GM19397 (cell line): ENCODE results near the gene TRIM7.
A peak's percentile ranks its signal among the peaks of the same experiment; 100 is the strongest.
"Not testable (repeated sequence)": the region's sequence is repeated elsewhere in the genome, so short reads cannot be mapped to it uniquely, and the experiment has no call there.

Experiments
- ATAC-seq: cut with Tn5 transposase; IDR thresholded peaks from one replicate; pipeline ENCODE4 v1.9.1; 2021; ENCODE audit warnings: mild to moderate bottlenecking, moderate library complexity; ENCODE audit not compliant: unreplicated experiment

The TRIM7 gene

GRCh38 chr5:181194489-181195248 lies 10.3 kb downstream of the TRIM7 start:
- ATAC-seq, result no peak

GRCh38 chr5:181193656-181194055 lies 11.3 kb downstream of the TRIM7 start:
- no peak for ATAC-seq

GRCh38 chr5:181192337-181193046 lies 12.5 kb downstream of the TRIM7 start:
- no peak for ATAC-seq

GRCh38 chr5:181191526-181192336 lies 13.3 kb downstream of the TRIM7 start:
- peak; percentile 69 for ATAC-seq

GRCh38 chr5:181190711-181191525 lies 14.1 kb downstream of the TRIM7 start:
- ATAC-seq, result peak; percentile 6

GRCh38 chr5:181189962-181190710 lies 14.9 kb downstream of the TRIM7 start:
- no peak for ATAC-seq

GRCh38 chr5:181189363-181189961 lies 15.5 kb downstream of the TRIM7 start:
- ATAC-seq, result no peak

- no peak for ATAC-seq
Observed at GRCh38 chr5:181188700-181189362, 16.2 kb downstream of the TRIM7 start.

GRCh38 chr5:181187500-181188213 lies 17.3 kb downstream of the TRIM7 start:
- no peak for ATAC-seq

GRCh38 chr5:181186986-181187499 lies 18.0 kb downstream of the TRIM7 start:
- no peak for ATAC-seq

GRCh38 chr5:181186022-181186421 lies 19.0 kb downstream of the TRIM7 start:
- ATAC-seq, result no peak

GRCh38 chr5:181185560-181185959 lies 19.4 kb downstream of the TRIM7 start:
- ATAC-seq, result no peak

GRCh38 chr5:181184845-181185216 lies 20.2 kb downstream of the TRIM7 start:
- no peak for ATAC-seq

- no peak for ATAC-seq
Observed at GRCh38 chr5:181182651-181183050, 22.3 kb downstream of the TRIM7 start.

GRCh38 chr5:181181650-181182565 lies 23.1 kb downstream of the TRIM7 start:
- ATAC-seq, result peak; percentile 61

GRCh38 chr5:181177559-181177958 lies 27.4 kb downstream of the TRIM7 start:
- ATAC-seq, result not testable (repeated sequence)
